Astrocyte of the hippocampus (primary cell): ENCODE measurements around the gene TTC23.
A peak's percentile ranks its signal among the peaks of the same experiment; 100 is the strongest.
"Not testable (repeated sequence)": the region's sequence is repeated elsewhere in the genome, so short reads cannot be mapped to it uniquely, and the experiment has no call there.

Experiments
- DNase-seq: peaks from one replicate; pipeline ENCODE4 v3.0.0; 2011; ENCODE audit warnings: low read depth, low spot score

Gene TTC23

DNA sequence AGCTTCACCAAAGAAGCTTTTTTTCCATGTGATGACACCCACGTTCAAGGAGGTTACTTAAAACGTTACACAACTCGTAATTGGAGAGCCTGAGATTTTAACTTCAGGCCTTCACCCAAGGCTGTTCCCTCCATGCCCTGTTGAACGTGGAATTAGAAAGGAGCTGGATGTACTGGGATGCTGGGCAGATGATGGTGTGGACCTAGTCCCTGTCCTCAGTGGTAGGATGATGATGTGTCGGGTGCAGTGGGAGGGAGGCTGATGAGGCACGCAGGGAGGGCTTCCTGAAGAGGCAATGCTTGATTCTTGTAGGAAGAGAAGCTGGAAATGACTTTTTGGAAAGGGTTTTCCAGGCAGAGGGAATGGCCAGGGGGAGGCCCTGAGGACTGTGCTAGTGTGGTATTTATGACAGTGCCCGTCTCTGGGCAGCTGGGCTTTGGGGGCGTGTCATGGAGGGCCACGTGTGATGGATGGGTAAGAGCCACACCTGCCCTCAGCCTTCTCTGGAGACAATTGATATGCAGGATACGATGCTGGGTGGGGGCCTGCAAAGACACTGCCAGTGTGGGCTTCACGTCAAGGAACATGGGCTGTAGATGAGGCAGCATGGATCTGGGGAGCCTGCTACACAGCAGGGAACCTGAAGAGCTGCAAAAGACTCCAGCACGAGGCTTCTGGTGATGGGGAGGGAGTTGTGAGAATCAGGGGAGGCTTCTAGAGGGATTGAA lies 129.2 kb downstream of the TTC23 start:
- no peak for DNase-seq

DNA sequence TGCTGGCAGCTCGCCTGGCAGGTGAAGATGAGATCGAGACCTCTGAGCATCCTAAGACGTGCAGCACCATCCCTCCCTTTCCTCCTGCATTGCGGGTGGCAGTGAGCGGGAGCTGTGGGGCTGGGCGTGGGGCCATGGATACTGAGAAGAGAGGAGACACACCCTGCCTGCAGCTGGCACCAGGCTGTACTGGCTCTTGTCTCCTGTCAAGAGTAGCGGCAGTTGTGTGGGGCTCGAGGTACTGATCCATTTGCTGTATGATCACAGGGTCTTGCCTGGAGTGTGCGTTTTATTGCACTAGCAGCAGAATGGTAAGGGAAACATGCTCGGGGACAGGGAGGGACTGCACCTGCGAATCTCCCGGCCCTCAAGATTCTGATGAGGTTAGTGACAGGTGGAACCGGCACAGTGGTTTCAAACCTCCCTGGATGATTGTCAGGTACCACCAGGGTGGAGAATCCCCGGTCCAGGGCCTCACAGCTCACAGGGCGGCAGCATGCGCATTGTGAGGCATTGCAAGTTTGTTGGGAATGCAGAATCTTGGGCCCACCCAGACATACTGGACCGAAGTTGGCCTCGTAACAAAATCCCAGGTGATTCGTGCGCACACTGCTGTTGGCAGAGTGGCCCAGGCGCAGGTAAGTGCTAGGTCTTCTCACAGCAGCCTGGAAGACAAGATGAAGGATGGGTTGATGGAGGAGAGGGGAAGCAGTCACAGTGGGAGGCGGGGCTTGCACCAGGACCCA lies 130.4 kb downstream of the TTC23 start:
- DNase-seq: no peak

DNA sequence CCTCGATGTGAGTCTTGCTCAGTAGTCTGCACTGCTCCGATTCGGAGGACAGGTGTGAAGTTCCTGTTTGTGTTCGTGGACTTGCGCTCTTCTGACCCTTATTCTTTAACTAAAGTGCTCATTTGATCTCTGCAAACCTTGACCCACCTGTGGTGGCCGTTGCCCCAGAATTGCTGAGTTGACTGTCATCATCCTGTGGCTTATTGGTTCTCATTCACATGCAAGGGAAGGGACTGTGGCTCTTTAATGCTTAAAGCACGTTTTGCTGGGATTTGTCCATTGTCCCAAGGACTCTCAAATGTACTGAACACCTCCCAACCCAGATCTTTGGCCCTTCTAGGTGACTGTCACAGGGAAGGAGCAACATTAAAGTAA lies 131.1 kb downstream of the TTC23 start:
- DNase-seq: no peak

DNA sequence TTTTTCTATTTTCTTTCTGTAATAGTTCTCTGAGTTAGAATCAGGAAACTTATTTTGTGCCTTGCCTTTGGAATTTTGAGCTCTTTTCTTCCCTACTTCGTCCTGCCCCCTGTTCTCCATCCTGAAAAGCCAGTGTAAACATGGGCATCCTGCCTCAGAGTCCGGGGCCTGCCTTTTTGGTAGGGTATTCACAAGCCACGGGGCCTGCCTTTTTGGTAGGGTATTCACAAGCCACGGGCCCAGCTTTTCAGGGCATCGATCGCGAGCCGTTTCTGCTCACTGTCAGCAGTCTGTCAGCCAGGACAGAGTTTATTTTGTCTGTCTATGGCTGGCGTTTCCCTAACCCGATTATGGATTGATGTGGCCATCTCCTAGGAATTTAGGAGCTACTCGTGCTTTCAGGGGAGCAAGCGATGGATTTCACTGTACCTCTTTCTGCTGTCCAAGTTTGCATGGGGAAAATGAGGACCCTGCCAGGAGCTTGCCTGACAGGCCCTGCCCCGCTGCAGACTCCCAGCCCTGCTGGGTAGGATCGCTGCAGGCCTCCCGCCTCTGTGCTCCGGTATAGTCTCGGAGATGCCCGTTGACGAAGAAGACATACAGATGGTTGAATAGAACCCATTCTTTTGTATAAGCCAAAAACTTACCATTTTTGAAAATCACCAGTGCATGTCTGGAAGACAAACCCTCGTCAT lies 131.7 kb downstream of the TTC23 start:
- DNase-seq: no peak

DNA sequence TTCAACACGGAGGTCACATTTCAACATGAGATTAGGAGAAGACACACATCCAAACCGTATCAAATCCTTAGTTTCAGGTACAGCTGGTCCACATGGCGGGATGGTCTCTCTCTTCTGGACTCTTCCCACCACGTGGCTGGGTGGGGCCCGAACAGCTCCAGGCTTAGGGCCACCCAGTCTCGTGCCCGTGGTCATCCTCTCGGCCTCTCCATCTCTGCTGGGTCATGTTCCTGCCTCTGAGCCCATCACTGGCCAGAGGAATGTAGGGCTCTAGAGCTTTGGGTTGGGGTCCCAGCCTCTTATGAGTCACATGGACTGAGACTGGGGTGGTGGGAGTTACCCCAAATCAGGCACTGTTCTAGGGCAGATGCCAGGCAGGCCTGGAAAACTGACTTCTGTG lies 132.3 kb downstream of the TTC23 start:
- DNase-seq: no peak

DNA sequence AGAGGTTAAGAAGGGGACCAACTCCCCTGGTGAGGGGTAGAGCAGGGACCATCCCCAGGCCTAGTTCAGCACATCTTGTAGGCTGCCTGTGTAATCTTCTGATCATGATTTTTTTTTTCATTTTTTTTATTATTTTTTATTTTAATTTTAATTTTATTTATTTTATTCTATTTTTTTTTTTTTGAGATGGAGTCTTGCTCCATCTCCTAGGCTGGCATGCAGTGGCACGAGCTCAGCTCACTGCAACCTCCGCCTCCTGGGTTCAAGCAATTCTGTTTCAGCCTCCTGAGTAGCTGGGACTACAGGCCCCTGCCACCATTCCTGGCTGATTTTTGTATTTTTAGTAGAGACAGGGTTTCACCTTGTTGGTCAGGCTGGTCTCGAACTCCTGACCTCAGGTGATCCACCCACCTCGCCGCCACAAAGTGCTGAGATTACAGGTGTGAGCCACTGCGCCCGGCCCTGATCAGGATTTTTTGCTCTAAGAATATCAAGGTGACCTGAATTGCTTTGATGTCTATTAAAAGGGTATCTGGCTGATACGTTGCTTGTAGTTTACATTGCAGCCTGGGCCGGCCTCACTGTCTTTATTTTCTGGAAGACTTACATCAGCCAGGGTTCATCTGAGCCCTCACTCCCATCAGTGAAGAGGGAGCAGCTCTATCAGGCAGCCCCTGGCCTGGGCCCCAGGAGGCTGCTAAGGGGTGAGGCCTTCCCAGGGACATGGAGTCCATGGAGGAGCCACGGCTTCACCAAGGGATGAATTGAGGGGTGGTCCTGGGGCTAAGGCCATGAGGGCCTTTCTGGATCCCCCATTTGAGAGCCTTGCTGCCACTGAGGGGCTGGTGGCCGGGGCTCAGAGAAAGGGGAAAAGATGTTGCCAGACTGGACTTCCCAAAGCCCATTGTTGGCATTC lies 133.8 kb downstream of the TTC23 start:
- DNase-seq: no peak

DNA sequence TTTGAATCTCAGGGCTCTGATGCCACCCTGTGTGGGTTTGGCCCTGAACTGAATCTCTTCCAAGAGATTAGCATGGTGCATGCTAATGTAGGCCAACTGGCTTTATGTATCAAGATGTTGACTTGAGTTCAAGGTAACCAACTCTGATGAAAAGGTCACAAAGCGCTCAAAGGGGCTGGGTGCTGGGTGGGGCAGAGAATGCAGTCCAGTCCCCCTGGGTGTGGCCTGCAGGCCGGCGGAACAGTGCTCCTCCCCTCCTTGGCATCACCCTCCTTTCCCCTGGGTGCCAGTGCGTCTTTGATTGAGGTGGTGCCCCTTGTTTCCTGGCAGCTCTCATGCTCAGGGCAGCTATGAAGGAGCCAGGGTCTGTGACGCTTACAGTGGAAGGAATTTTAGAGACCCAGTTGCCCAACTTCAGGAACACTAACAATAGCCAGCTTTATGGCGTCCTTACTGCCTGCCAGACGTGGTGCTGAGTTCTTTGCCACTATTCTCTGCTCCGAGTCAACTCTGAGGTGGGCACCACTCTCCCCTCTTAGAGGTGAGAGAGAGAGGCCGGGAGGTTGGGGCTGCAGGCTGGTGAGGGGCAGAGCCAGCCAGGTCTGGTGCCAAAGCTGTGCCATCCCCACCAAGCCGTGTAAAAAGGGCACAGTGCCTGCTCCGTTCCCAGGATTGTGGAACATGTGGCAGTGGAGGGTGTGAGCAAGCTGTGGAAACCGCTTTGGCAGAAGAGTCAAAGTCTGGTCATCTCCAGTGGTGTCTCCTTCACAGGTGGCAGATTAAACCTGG lies 134.7 kb downstream of the TTC23 start:
- no peak for DNase-seq

DNA sequence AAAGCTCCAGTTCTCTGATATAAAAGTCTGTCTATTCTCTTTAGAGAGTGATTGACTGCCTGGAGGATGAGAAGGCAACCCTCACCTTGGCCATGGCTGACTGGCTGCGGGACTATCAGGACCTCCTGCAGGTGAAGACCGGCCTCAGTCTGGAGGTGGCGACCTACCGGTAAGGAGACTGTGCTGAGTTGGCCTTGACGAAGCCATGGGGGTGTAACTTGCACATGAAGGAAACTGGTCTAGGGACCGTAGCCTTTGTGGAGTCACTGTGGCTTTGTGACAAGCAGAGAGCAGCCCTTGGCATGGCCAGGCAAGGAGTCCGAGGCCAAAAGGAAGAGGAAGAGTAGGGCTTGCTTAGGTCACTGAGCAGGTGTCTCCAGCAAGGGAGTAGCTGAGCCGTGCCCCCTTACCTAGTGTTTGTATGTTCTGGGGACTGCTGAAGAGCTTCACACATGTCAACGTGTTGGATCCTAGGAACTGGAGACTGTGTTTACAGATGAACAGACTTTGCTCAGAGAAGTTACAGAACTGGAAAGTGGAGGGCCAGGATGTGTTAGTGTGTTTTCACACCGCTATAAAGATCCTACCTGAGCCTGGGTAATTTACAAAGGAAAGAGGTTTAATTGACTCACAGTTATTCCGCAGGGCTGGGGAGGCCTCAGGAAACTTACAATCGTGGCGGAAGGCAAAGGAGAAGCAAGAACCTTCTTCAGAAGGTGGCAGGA lies 135.7 kb downstream of the TTC23 start:
- DNase-seq: no peak

DNA sequence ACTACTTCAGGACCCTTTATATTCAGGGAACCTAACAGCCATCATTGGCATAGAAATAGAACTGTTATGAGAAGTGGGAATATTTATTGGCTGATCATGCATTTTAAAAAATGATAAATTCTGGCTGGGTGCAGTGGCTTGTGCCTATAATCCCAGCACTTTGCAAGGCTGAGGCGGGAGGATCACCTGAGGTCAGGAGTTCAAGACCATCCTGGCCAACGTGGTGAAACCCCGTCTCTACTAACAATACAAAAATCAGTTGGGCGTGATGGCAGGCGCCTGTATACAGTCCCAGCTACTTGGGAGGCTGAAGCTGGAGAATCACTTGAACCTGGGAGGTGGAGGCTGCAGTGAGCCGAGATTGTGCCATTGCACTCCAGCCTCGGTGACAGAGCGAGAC lies 137.7 kb downstream of the TTC23 start:
- DNase-seq: not testable (repeated sequence)

DNA sequence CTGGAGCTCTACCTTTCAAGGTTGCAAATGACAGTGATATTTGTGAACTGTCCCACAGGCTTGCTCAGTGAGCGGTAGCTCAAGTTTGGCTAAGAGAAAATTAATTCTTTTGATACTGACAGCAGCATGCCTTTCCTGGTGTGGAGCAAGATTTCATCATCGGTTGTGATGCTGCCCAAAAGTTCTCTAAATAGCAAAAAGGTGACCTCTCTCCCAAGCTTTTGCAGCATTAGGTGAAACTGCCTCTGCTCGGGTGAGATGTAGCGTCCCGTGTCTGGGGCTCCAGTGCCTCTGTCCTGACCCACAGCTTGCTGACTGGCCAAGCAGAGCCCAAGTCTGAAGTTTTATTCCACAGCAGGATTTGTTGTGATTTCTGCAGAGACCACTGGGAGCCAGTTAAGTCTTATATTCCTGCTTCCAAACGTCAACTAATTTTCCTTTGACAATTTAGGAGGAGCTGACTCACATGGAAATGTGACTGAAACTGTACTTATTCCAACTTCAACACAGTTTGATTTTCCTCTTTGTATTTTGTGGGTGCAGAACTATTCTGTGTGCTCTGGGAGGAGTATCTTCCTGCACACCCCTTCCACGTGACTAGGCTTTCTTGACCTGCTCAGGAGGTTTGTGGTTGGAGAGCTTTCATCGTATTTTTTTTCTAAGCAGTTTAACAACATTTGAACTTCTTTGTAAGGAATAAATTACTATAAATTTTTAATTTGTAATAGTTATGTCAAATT lies 138.6 kb downstream of the TTC23 start:
- DNase-seq: peak; percentile 42

DNA sequence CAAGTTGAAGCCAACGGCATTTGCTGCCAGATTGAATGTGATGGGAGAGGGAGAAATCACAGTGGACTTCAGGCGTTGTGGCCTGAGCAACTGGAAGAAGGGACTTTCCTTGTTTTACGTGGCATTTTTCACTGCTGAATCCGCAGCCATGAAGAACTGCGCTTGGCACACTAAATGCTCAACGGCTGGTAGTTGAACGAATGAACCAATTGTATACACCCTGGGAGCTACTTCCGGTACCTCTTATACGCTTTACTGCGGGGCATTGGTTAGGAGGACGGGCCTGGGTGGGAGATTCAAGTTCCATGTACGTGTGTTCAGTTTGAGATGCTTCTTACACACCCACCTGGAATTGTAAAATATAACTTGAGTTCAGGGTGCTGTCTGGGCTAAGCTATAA lies 139.3 kb downstream of the TTC23 start:
- DNase-seq: no peak

DNA sequence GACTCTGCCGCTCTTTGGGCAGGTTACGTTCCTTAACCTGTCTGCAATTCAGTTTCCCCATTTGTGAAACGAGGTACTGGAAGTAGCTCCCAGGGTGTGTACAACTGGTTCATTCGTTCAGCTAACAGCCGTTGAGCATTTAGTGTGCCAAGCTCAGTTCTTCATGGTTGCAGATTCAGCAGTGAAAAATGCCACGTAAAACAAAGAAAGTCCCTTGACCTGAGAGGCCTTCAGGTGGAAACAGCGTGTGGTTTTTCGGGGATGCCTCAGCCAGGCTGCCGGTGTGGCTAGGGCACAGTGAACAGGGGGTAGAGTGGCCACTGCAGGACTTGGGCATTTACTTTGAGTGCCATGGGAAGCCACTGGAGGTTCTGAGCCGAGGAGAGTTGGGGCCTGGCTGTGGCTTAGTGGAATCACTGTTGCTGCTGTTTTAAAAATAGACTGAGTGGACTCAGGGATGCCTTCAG lies 139.8 kb downstream of the TTC23 start:
- peak; percentile 36 for DNase-seq

DNA sequence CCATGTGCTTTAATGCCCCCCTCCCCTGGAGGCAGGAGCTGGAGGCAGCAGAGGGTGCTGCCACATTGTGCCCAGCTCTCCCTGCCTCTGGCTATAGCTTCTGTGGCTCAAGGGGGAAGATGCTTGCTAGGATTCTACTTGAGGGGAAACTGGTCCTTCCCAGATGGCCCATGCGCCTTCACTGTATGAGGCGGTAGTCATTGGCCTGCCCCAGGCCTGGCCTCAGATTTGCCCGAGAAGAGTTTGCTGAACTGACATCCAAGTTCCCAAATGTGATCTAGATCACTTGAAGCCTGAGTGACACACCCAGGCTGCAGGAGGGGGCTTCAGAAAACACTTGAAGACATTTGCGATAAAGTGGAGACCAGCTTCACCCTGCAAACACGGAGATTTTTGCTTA lies 140.4 kb downstream of the TTC23 start:
- DNase-seq: no peak

DNA sequence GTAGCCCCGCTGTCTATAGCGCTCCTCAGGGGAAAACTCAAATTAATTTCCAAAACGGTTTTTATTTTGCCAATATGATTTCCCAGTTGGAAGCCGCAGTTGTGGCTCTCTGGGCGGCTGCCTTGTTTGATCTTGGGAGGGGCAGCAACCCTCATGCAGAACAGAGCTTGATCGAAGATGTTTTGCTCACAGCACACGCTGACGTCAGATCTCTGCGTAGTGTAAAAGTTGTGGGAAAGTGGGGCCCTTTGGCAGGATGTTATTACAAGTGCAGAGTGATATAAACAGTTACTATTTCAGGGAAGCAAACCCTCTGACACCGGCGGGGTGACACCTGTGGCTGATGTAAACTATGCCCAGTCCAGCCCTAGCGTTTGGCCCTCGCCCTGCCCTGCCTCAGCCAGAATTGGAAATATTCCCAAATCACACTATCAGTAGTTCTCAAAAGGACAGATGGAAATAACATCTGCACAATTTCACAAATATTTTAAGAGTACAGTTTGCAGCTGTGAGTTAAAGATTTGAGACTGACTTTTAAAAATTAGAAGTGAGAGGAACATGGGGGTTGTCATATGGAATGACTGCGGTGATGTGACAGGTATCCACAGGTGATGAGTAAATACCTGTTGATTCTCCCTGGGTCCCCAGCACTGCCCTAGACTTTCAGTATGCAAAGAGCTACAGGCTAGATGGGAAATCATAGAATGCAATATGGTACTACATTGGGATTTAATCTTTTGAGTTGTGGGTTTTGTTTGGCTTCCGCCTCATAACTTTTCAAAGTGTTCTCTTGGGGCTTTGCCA lies 142.8 kb downstream of the TTC23 start:
- no peak for DNase-seq

DNA sequence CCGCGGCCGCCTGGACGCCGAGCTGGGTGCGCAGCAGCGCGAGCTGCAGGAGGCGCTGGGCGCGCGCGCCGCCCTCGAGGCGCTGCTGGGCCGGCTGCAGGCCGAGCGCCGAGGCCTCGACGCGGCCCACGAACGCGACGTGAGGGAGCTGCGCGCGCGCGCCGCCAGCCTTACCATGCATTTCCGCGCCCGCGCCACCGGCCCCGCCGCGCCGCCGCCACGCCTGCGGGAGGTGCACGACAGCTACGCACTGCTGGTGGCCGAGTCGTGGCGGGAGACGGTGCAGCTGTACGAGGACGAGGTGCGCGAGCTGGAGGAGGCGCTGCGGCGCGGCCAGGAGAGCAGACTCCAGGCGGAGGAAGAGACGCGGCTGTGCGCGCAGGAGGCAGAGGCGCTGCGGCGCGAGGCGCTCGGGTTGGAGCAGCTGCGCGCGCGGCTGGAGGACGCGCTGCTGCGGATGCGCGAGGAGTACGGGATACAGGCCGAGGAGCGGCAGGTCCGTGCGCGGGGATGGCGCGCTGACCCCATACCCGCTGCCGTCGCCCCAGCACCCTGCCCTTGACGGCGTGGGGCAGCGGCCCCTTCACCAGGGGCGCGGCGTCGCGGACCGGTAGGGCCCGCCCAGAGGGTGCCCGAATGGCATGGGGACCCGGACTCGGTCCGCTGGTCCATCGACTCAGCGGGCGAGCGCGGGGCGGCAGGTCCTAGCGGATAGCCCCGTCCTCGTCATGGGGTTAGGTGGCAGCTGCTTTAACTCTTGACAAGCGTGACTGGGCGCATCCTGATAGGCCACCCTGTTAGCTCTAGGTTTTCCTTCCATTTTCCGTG lies 143.7 kb downstream of the TTC23 start:
- DNase-seq: peak; percentile 82

DNA sequence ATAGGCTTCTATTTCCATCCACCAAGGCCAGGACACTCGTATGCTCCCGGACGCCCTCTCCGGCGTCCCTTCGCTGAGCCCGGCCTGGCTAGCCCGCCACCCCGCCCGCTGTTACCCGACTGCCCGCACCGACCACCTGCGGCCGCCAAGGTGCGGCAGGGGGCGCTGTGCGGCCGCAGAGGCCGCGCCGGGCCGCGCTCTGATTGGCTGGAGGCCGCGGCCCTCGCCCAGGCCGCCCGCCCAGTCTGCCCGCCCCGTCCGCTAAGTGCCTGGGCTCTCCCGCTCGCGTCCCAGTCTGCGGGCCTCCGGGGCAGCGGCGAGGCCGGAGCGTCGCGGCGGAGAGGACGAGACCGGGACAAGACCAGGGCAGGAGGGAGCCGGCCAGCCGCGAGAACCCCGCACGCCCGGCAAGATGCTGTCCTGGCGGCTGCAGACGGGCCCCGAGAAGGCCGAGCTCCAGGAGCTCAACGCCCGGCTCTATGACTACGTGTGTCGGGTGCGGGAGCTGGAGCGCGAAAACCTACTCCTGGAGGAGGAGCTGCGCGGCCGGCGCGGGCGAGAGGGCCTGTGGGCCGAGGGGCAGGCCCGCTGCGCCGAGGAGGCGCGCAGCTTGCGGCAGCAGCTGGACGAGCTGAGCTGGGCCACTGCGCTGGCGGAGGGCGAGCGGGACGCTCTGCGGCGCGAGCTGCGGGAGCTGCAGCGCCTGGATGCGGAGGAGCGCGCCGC lies 144.4 kb downstream of the TTC23 start, which contains the start of gene SYNM:
Gene SYNM (plus strand): TSS at position 293 of the 726 bp plus-strand sequence. CDS start 120 bp downstream, at position 413.
- DNase-seq: peak; percentile 94

DNA sequence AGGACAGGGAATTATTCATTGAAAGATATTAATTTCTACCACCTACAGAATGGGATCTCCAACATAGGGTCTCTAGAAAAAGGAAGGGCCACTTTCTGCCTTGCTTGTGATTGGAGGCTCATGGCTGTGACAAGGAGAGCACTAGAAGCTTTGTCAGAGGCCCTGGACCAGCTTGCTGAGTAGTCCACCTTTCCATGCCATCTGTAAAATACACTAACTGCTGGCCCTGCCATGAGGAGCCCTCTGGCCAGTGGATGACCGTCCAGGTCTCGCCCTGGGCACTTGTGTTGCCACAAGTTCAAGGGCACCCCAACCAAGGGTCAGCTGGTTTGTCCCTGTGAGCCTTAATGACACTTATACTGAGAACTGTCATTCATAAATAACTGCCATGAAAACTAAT lies 146.1 kb downstream of the TTC23 start:
- DNase-seq: no peak
